ENCODE measurements around the gene AFAP1L1.

GRCh38 chr5:149374303-149374702 is 102.6 kb downstream of the AFAP1L1 start:
- TF ChIP-seq, protein P1, sequence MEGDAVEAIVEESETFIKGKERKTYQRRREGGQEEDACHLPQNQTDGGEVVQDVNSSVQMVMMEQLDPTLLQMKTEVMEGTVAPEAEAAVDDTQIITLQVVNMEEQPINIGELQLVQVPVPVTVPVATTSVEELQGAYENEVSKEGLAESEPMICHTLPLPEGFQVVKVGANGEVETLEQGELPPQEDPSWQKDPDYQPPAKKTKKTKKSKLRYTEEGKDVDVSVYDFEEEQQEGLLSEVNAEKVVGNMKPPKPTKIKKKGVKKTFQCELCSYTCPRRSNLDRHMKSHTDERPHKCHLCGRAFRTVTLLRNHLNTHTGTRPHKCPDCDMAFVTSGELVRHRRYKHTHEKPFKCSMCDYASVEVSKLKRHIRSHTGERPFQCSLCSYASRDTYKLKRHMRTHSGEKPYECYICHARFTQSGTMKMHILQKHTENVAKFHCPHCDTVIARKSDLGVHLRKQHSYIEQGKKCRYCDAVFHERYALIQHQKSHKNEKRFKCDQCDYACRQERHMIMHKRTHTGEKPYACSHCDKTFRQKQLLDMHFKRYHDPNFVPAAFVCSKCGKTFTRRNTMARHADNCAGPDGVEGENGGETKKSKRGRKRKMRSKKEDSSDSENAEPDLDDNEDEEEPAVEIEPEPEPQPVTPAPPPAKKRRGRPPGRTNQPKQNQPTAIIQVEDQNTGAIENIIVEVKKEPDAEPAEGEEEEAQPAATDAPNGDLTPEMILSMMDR (IDR thresholded peaks at IDR 0.05): no peak
- no peak for TF ChIP-seq POLR2AphosphoS5 (IDR thresholded peaks at IDR 0.05; ENCODE audit: low read depth, low read length)
- TF ChIP-seq, protein P2, sequence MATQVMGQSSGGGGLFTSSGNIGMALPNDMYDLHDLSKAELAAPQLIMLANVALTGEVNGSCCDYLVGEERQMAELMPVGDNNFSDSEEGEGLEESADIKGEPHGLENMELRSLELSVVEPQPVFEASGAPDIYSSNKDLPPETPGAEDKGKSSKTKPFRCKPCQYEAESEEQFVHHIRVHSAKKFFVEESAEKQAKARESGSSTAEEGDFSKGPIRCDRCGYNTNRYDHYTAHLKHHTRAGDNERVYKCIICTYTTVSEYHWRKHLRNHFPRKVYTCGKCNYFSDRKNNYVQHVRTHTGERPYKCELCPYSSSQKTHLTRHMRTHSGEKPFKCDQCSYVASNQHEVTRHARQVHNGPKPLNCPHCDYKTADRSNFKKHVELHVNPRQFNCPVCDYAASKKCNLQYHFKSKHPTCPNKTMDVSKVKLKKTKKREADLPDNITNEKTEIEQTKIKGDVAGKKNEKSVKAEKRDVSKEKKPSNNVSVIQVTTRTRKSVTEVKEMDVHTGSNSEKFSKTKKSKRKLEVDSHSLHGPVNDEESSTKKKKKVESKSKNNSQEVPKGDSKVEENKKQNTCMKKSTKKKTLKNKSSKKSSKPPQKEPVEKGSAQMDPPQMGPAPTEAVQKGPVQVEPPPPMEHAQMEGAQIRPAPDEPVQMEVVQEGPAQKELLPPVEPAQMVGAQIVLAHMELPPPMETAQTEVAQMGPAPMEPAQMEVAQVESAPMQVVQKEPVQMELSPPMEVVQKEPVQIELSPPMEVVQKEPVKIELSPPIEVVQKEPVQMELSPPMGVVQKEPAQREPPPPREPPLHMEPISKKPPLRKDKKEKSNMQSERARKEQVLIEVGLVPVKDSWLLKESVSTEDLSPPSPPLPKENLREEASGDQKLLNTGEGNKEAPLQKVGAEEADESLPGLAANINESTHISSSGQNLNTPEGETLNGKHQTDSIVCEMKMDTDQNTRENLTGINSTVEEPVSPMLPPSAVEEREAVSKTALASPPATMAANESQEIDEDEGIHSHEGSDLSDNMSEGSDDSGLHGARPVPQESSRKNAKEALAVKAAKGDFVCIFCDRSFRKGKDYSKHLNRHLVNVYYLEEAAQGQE (IDR thresholded peaks at IDR 0.05; ENCODE audit: insufficient read depth in 1 of 2, low read depth in 2 of 2, low read length in 1 of 2): no peak
